CD4-positive, alpha-beta T cell treated with Interleukin-15 for 4 hours (primary cell): ENCODE measurements around the gene CNOT1.

Experiments used
- DNase-seq: peaks from one replicate; pipeline ENCODE4 v3.0.0-alpha.2; 2020; ENCODE audit warnings: low spot score

The CNOT1 gene

DNA sequence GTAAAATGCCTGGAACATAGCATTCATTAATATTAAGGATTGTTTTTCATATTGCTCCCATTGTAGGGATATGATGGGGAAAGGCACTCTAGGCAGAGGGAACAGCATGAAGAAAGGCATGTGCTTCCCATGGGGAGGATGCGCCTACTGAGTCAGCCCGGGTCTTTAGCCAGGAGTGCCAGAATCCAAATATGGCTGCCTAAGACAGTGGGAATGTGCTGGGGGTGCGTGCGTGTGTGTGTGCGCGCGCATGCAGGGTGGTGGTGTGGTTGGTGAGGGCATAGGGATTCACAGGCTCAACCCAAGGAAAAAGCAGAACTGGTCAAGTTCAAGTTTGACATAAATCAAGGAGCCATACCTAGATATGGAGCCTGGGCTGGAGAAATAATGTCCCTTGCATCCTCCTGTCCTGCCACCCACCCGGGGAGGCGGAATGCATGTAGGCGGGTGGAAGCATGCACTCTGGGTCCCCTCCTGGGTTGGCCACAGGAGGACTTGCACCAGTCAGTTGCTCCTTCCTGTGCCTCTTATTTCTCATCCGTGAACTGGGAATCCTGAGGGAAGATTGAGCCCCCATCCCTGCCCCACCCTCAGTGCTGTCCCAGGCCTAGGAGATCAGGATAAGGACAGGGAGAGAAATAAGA is 148.3 kb downstream of the CNOT1 start:
- DNase-seq = no peak

DNA sequence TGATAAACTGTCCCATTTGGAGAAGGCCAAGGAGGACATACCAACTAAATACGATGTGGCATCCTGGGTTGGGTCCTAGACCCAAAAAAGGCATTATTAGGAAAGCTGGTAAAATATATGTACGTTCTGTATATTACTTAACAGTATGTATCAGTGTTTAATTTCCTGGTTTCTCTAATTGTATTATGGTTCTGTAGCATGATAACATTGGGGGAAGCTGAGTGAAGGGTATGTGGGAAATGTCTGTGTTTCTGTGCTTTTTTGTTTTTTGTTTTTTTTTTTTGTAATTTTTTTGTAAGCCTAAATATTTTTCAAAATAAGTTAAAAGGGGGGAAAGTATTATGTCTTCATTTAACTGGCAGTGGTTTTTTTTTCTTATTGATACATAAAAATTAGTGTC is 151.2 kb downstream of the CNOT1 start:
- DNase-seq = no peak

- no peak for DNase-seq
Measured at GRCh38 chr16:58476791-58477190, 152.8 kb downstream of the CNOT1 start.

DNA sequence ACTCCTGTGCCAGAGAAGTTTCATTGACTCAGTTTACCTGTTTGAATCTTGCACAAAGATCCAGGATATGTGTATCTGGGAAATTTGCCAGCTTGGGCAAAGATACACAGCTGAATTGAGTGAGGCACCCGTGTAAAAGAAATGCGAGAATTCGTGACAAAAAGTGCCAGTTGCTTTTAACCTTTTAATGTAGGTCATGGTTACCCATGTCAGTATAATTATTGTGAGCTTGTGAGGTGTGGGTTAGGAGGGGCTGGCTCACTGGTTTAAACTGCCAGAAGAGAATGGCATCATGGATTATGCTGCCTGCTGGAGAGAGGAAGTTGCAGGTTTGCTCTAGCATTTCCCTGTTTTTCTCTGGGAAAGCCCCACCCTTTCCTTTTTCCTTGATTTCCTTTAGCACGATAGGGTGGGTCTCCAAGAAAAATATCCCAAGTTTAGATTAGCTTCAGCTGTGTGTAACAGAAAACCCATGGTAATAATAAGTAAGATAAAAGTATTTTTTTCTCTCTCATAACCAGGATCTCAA is 154.5 kb downstream of the CNOT1 start:
- DNase-seq = no peak

DNA sequence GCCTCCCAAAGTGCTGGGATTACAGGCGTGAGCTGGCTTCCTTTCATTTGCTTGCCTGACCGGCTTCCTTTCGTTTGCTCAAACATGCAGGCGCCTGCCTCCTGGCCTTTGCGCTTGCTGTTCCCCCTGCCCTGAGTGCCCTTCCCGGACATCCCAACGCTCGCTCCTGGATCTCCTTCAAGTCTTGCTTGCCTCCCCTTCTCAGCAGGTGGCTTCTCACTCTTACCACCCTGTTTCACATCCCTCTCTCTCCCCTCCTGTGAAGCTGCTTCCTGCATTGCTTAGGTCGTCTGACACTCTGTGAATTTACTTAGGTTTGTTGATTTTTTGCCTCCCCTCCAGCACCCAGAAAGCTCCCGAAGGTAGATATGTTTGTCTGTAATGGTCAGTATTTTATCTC is 155.3 kb downstream of the CNOT1 start:
- no peak for DNase-seq

GRCh38 chr16:58472827-58473226 is 156.8 kb downstream of the CNOT1 start:
- DNase-seq = no peak

DNA sequence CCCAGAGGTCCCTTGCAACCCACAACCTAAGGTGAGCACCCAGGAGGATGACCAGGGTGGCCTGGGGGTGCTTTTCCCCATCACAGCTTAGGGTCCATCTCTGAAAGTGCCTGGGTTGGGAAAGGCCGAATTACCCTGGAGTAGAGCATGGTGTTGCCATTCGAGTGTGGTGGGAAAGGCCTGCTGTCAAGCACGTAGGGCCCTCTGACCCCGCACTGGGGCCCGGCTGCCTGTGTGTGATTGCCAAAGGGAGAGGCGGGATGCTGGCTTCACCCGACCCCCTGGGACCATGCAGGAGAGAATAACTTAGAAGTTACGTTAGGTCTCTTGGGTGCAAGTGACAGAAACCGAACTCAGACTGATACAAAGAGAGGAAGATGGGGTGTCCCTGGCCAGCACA is 157.4 kb downstream of the CNOT1 start:
- DNase-seq = no peak

DNA sequence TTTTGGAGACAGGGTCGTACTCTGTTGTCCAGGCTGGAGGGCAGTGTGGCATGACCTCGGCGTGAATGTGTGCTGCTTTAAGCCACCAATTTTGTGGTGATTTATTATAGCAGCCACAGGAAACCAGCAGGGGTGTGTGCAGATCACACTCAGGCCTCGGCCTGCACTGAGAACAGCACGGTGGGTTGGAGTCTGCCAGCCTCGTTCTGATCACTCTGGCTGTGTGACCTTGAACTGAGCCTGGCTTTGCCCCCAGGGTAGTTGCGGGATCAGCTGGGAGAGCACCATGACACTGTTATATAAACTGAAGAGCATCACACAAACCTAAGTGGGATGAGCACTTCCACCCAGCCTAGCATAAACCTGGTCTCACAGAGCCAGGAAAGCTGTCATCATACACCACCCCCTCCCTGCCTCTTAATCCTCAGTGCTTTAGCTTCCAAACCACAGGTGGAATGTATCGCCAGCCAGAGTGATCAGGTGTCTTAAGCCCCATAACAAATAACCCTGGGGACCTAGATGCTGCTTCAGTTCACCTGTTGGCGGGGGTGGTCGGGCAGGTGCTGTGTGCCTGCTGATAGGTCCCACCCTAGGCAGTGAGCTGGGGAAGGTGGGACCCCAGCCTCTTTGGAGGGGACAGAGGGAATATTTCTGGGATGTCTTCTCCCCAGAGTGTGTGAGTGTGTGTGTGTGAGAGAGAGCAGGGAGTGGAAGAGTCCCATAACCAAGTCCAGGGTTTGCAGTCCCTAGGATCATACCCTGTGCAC is 158.2 kb downstream of the CNOT1 start:
- DNase-seq = no peak
